Small intestine (tissue), 7 donors: ENCODE data around the gene MARK3. TPM values are rescaled to one million over a fixed set of nuclear protein-coding genes. Genes with fewer than 3 reads are reported as not detected.

ENCODE experiments used
- DNase-seq, 2 donors: peaks; one replicate each; pipeline versions ENCODE4 v3.0.0 to v3.0.0-alpha.2; 2013
- FAIRE-seq: peaks from 2 replicates; lab custom pipeline; 2012; peaks lifted over from hg19 to GRCh38; lab: Jason Lieb, UNC
- H3K27ac ChIP-seq, 3 donors: one replicate each; pipeline ENCODE4 v1.5.1; 2013; ENCODE audit warnings: low read length in 2 of 3, mild to moderate bottlenecking in 2 of 3, control low read depth in 1 of 3, inconsistent platforms in 1 of 3, low read depth in 1 of 3, moderate library complexity in 1 of 3
- H3K27me3 ChIP-seq, 3 donors: one replicate each; pipeline ENCODE4 v1.6.1; 2013; ENCODE audit warnings: low read length in 3 of 3, inconsistent platforms in 1 of 3; ENCODE audit not compliant: control insufficient read depth in 3 of 3, insufficient read depth in 3 of 3
- H3K36me3 ChIP-seq, 3 donors: one replicate each; pipeline ENCODE4 v1.6.1; 2013; ENCODE audit warnings: low read length in 3 of 3, inconsistent platforms in 1 of 3, low read depth in 1 of 3, mild to moderate bottlenecking in 1 of 3, moderate library complexity in 1 of 3; ENCODE audit not compliant: control insufficient read depth in 3 of 3, insufficient read depth in 2 of 3
- H3K4me1 ChIP-seq, 3 donors: one replicate each; pipeline ENCODE4 v1.6.1; 2013; ENCODE audit warnings: low read length in 2 of 3, inconsistent platforms in 1 of 3, low read depth in 1 of 3, mild to moderate bottlenecking in 1 of 3, moderate library complexity in 1 of 3; ENCODE audit not compliant: control insufficient read depth in 3 of 3, insufficient read depth in 2 of 3
- H3K4me3 ChIP-seq, 3 donors: one replicate each; pipeline ENCODE4 v1.5.1; 2013; ENCODE audit warnings: low read length in 3 of 3, control low read depth in 1 of 3, inconsistent platforms in 1 of 3, low read depth in 1 of 3, mild to moderate bottlenecking in 1 of 3, moderate library complexity in 1 of 3
- H3K9me3 ChIP-seq, 2 donors: one replicate each; pipeline ENCODE4 v1.6.1; 2013; ENCODE audit warnings: low read depth in 1 of 2, low read length in 1 of 2; ENCODE audit not compliant: control insufficient read depth in 2 of 2, insufficient read depth in 1 of 2
- WGBS, 3 donors: extraction: QIAGEN DNeasy Blood & Tissue Kit; methylation state at CpG; one replicate each; pipeline ENCODE4 v1.1.7; 2013; 5-methylcytosine and 5-hydroxymethylcytosine counted together
- polyA plus RNA-seq, 4 donors: library from polyadenylated mRNA; stranded (reverse) in 3 of 4; unstranded in 1 of 4; fragments of 200-250 nt in 3 of 4; fragments of 120-200 nt in 1 of 4; gene quantifications; one replicate each; pipeline versions ENCODE4 v1.2.1 to v1.2.3, GENCODE V29; 2013
- donor health status: healthy with polysubstance abuse.
- donor health status: control.
- donor health status: control.
- donor health status: Bipolar disorder and iron deficiency.
- donor health status: healthy.

The MARK3 gene
- polyA plus RNA-seq, 4 donors = 37.7 to 67.8 (median 60.6) TPM

DNA sequence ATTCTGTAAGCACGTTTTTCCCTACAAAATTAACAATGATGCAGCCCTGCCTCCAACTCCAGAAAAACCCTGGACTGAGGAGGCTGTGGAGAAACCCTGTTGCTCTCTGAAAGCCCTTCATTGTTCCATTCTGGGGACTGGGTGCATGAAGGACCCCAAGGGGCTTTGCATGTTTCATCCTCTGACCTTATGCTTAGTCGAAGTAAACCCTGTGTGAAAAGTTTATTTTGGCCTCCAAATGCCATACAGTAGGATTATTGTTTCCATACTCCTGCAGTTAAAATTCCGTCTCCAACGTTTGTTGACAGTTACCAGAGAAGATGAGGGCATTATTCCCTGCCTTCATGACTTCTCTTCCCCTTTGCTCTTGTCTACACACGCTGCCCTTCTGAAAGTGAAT is 91.4 kb downstream of the MARK3 start:
- Histone ChIP-seq H3K27me3 (no peaks in the 10 kb centered on the region), H3K27ac (no peak overlapping the region), H3K4me1 (no peaks in the 10 kb centered on the region), H3K36me3 (peaks cover 6 to 48% (median 17%) of the 10 kb centered on the region in 3 donors), H3K9me3 (no peaks in the 10 kb centered on the region), H3K4me3 (no peak overlapping the region)
- DNase-seq = no peak
- 86 to 93% (median 90%) methylated on average over 5 of the region's 5 CpGs for WGBS, 3 donors
- FAIRE-seq = no peak

DNA sequence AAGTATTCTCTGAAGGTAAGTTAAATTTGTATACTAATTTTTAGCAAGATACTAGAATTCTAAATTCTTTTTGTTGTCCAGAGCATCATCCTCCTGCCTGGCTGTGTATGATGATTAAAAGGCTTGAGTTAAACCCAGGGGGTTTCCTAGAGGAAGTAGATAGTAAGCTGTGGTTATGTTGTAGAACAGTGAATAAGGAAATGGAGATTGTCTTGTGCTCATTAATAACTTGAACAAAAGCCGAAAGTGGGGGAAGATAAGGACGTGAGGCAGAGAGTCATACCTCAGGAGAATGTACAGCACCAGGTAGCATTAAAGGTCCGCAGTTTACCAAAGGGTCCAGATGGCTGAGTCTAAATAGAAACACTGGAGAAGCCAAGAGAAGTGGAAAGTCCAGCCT is 95.4 kb downstream of the MARK3 start:
- 57 to 61% (median 57%) methylated on average over 3 of the region's 3 CpGs for WGBS, 3 donors
- H3K36me3 ChIP-seq = peaks cover 2 to 39% (median 9%) of the 10 kb centered on the region in 3 donors
- FAIRE-seq (no peak), DNase-seq (no peak)
- peaks cover 0 to 1% (median 0%) of the 10 kb centered on the region in 3 donors for H3K4me1 ChIP-seq
- H3K27ac ChIP-seq = no peak overlapping the region
- no peaks in the 10 kb centered on the region for H3K27me3 ChIP-seq
- no peak overlapping the region for H3K4me3 ChIP-seq
- no peaks in the 10 kb centered on the region for H3K9me3 ChIP-seq

DNA sequence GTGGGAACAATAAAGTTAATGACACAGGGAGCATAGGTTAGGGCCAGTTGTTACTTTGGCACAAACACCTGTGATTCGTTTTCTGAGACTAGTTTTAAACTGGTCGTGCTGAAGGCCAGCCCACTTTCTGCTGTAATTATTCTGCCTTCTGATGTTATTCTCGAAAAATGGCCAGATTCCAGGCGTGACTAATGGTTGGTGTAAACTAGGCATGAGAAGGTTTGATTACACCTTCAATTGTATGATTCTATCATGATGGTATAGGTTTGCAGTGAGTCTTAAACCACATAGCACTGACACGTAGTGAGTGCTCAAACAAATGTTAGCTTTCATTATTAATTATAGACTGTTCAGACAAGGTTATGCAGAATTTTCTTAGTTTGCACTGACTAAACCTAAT is 98.4 kb downstream of the MARK3 start:
- DNase-seq = peak; percentile 20 to 87
- H3K4me1 ChIP-seq = peaks cover 0 to 1% (median 0%) of the 10 kb centered on the region in 3 donors
- WGBS, 3 donors = 15 to 52% (median 39%) methylated on average over 5 of the region's 5 CpGs
- no peaks in the 10 kb centered on the region for H3K9me3 ChIP-seq
- peak overlapping the region in 2 of 3 donors; percentile 20 to 38 for H3K27ac ChIP-seq
- H3K36me3 ChIP-seq = peaks cover 2 to 41% (median 7%) of the 10 kb centered on the region in 3 donors
- no peak for FAIRE-seq
- H3K27me3 ChIP-seq = no peaks in the 10 kb centered on the region
- H3K4me3 ChIP-seq = no peak overlapping the region

DNA sequence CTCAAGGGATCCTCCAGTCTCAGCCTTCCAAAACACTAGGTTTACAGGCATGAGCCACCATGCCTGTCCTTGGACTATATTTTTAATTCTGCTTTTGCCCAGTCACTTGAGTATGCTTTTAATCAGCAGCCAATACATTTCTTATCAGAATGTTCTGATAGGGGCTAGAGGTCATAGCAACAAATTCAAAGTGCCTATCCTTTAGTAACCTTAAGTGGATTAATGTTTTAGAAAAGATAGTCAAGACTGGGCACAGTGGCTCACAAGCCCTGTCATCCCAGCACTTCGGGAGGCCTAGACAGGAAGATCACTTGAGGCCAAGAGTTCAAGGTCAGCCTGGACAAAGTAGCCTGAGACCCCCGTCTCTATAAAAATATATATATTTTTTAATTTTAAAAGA is 100.3 kb downstream of the MARK3 start:
- H3K4me1 ChIP-seq = peaks cover 0 to 1% (median 0%) of the 10 kb centered on the region in 3 donors
- no peaks in the 10 kb centered on the region for H3K27me3 ChIP-seq
- H3K36me3 ChIP-seq = peaks cover 7 to 42% (median 11%) of the 10 kb centered on the region in 3 donors
- H3K9me3 ChIP-seq = no peaks in the 10 kb centered on the region
- H3K27ac ChIP-seq = no peak overlapping the region
- FAIRE-seq = no peak
- DNase-seq = peak in 1 of 2 donors; percentile 55
- H3K4me3 ChIP-seq = no peak overlapping the region
- WGBS, 3 donors = 52 to 83% (median 71%) methylated on average over 2 of the region's 2 CpGs

DNA sequence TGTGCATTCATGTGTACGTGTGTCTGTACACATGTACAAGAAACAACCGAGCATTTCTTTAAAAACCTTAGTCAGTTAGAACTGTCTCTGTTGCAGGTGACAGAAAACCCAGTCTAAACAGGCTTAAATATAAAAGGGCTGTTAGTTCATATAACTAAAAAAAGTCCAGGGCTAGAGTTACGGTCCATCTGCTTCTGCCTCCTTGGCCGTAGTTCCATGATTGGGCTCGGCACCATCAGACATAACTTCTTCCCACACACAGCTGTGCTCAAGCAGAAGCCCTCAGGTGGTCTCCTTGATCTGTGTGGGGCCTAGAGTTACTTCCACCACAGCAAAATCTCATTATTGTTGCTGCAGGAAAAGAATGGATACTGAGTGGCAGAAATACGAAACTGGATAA is 102.9 kb downstream of the MARK3 start:
- DNase-seq = no peak
- no peak for FAIRE-seq
- H3K27me3 ChIP-seq = no peaks in the 10 kb centered on the region
- no peaks in the 10 kb centered on the region for H3K9me3 ChIP-seq
- no peak overlapping the region for H3K4me3 ChIP-seq
- peaks cover 0 to 1% (median 0%) of the 10 kb centered on the region in 3 donors for H3K4me1 ChIP-seq
- 92 to 98% (median 93%) methylated on average over 6 of the region's 6 CpGs for WGBS, 3 donors
- peaks cover 8 to 48% (median 25%) of the 10 kb centered on the region in 3 donors for H3K36me3 ChIP-seq
- no peak overlapping the region for H3K27ac ChIP-seq

DNA sequence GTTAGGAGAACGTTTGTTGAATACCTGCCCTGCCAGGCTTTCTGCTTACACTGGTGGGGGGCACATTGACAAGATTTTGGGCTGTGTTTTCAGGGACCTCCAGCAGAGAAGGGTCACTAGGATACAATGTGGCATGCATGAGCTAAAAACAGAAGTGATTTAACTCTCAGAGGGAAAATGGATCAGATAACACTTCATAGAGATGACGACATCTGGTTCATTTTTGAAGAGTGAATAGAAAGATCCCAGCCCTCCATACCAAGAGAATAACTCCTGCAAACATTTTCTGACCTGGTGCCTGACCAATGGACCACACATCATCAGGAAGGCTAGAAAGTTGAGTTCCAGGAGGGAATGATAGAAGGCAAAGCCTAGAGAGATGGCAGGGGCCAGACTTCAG is 103.7 kb downstream of the MARK3 start:
- no peak overlapping the region for H3K4me3 ChIP-seq
- no peaks in the 10 kb centered on the region for H3K27me3 ChIP-seq
- no peak overlapping the region for H3K27ac ChIP-seq
- peaks cover 8 to 56% (median 28%) of the 10 kb centered on the region in 3 donors for H3K36me3 ChIP-seq
- WGBS, 3 donors = 85 to 92% (median 89%) methylated on average over 2 of the region's 2 CpGs
- no peaks in the 10 kb centered on the region for H3K9me3 ChIP-seq
- FAIRE-seq (no peak), DNase-seq (no peak)
- peaks cover 0 to 1% (median 0%) of the 10 kb centered on the region in 3 donors for H3K4me1 ChIP-seq

- 86 to 93% (median 90%) methylated on average over 2 of the region's 2 CpGs for WGBS, 3 donors
- no peak for FAIRE-seq
- peaks cover 10 to 58% (median 28%) of the 10 kb centered on the region in 3 donors for H3K36me3 ChIP-seq
These were observed 104.4 kb downstream of the MARK3 start for GRCh38 chr14:103489621-103490020.

DNA sequence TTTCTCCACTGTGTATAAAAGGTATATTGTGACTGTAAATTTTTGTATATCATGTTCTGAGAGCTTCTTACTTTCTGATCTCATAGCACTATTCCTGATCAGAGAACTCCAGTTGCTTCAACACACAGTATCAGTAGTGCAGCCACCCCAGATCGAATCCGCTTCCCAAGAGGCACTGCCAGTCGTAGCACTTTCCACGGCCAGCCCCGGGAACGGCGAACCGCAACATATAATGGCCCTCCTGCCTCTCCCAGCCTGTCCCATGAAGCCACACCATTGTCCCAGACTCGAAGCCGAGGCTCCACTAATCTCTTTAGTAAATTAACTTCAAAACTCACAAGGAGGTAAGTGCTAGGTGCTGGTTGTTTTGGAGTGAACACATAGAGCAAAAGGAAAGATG is 106.5 kb downstream of the MARK3 start:
- WGBS, 3 donors = 93 to 96% (median 95%) methylated on average over 10 of the region's 10 CpGs
- DNase-seq = no peak
- Histone ChIP-seq H3K27ac (no peak overlapping the region), H3K9me3 (no peaks in the 10 kb centered on the region), H3K4me3 (no peak overlapping the region), H3K27me3 (no peaks in the 10 kb centered on the region), H3K36me3 (peaks cover 16 to 65% (median 30%) of the 10 kb centered on the region in 3 donors), H3K4me1 (no peaks in the 10 kb centered on the region)
- FAIRE-seq = no peak

More at GRCh38 chr14:103489621-103490020, 104.4 kb downstream of the MARK3 start:
- DNase-seq = no peak
- H3K27me3 ChIP-seq = no peaks in the 10 kb centered on the region
- no peak overlapping the region for H3K27ac ChIP-seq
- no peaks in the 10 kb centered on the region for H3K4me1 ChIP-seq
- no peaks in the 10 kb centered on the region for H3K9me3 ChIP-seq
- H3K4me3 ChIP-seq = no peak overlapping the region
